Activated CD8-positive, alpha-beta T cell treated with anti-CD3 and anti-CD28 coated beads for 36 hours (primary cell): ENCODE results near the gene DAB2IP. TPM values are rescaled to one million over a fixed set of nuclear protein-coding genes. Genes with fewer than 3 reads are reported as not detected.

ENCODE experiments used
- ATAC-seq: fragments of 200-7000 bp; cut with Tn5 transposase; one replicate; pipeline ENCODE4 v1.10.0; 2021; ENCODE audit warnings: mild to moderate bottlenecking, moderate library complexity
- CTCF ChIA-PET: fragments of 350-600 bp; sonication (Branson Sonifier 250); formaldehyde crosslinking; loops from one replicate; lab custom pipeline; 2021; ENCODE audit warnings: antibody characterized with exemption; lab: Charles Lee
- POLR2A ChIA-PET: fragments of 350-600 bp; sonication (Branson Sonifier 250); formaldehyde crosslinking; loops from one replicate; lab custom pipeline; 2021; ENCODE audit warnings: antibody characterized with exemption; lab: Charles Lee
- DNase-seq: peaks from one replicate; pipeline ENCODE4 v3.0.0-alpha.2; 2020
- H3K27ac Mint-ChIP-seq: one replicate; pipeline ENCODE4 v1.8.0; 2021; ENCODE audit warnings: mild to moderate bottlenecking, mixed read lengths
- H3K27me3 Mint-ChIP-seq: one replicate; pipeline ENCODE4 v1.8.0; 2021; ENCODE audit warnings: mixed read lengths
- H3K36me3 Mint-ChIP-seq: one replicate; pipeline ENCODE4 v1.8.0; 2021; ENCODE audit warnings: low read depth, mixed read lengths
- H3K4me1 Mint-ChIP-seq: one replicate; pipeline ENCODE4 v1.8.0; 2021; ENCODE audit warnings: low read depth, mixed read lengths
- H3K4me3 Mint-ChIP-seq: one replicate; pipeline ENCODE4 v1.8.0; 2021; ENCODE audit warnings: mild to moderate bottlenecking, moderate library complexity, mixed read lengths
- H3K9me3 Mint-ChIP-seq: one replicate; pipeline ENCODE4 v1.8.0; 2021; ENCODE audit warnings: mixed read lengths
- CTCF ChIP-seq: fragments of 200-600 bp; IDR thresholded peaks from one replicate; pipeline ENCODE4 v1.8.0; 2022; ENCODE audit warnings: antibody characterized with exemption, mild to moderate bottlenecking
- intact Hi-C: fragments of 100-400 bp; cut with micrococcal nuclease; formaldehyde crosslinking; loops from one replicate; pipeline ENCODE4 v1.10.0; 2022
- total RNA-seq, 2 experiments: library from RNA; stranded (reverse); gene quantifications; one replicate each; pipeline ENCODE4 v1.2.3, GENCODE V29; 2021

The DAB2IP gene
- total RNA-seq, 2 experiments from 2014 or later, result 0.54 to 1.5 TPM

- DNase-seq, result no peak
- no peaks in the 10 kb centered on the region for H3K27me3 Mint-ChIP-seq
- H3K9me3 Mint-ChIP-seq, result no peaks in the 10 kb centered on the region
- no peak for TF ChIP-seq CTCF
- intact Hi-C loops, result no loop called here
- H3K36me3 Mint-ChIP-seq, result no peaks in the 10 kb centered on the region
- H3K4me3 Mint-ChIP-seq, result no peak overlapping the region
- ChIA-PET POLR2A (no interaction called here), CTCF (interaction anchor here (1.9 kb wide), 1 partner anchor 89 kb away, joined by 4 read pairs; no protein-coding TSS in a partner anchor)
- ATAC-seq, result no peak
- no peak overlapping the region for H3K27ac Mint-ChIP-seq
- peaks cover 8% of the 10 kb centered on the region for H3K4me1 Mint-ChIP-seq
Measured at GRCh38 chr9:121635300-121635876, 16.0 kb upstream of the DAB2IP start.

GRCh38 chr9:121636341-121636865 is 15.0 kb upstream of the DAB2IP start:
- H3K27ac Mint-ChIP-seq, result no peak overlapping the region
- DNase-seq, result no peak
- intact Hi-C loops, result no loop called here
- no peaks in the 10 kb centered on the region for H3K36me3 Mint-ChIP-seq
- POLR2A ChIA-PET, result no interaction called here
- no peaks in the 10 kb centered on the region for H3K9me3 Mint-ChIP-seq
- peaks cover 8% of the 10 kb centered on the region for H3K4me1 Mint-ChIP-seq
- no peaks in the 10 kb centered on the region for H3K27me3 Mint-ChIP-seq
- TF ChIP-seq CTCF, result no peak
- ATAC-seq, result no peak
- no peak overlapping the region for H3K4me3 Mint-ChIP-seq
- CTCF ChIA-PET, result interaction anchor here (1.9 kb wide), 1 partner anchor 90 kb away, joined by 4 read pairs; no protein-coding TSS in a partner anchor

- Mint-ChIP-seq H3K27ac (no peak overlapping the region), H3K4me1 (peaks cover 8% of the 10 kb centered on the region), H3K9me3 (no peaks in the 10 kb centered on the region), H3K27me3 (no peaks in the 10 kb centered on the region), H3K36me3 (no peaks in the 10 kb centered on the region), H3K4me3 (no peak overlapping the region)
- TF ChIP-seq CTCF, result no peak
- intact Hi-C loops, result no loop called here
- ChIA-PET POLR2A (no interaction called here), CTCF (interaction anchor here (1.9 kb wide), 1 partner anchor 91 kb away, joined by 4 read pairs; no protein-coding TSS in a partner anchor)
- ATAC-seq (no peak), DNase-seq (no peak)
Measured at GRCh38 chr9:121636978-121637712, 14.3 kb upstream of the DAB2IP start.

- Mint-ChIP-seq H3K36me3 (no peaks in the 10 kb centered on the region), H3K4me3 (no peak overlapping the region), H3K4me1 (peaks cover 8% of the 10 kb centered on the region), H3K27ac (no peak overlapping the region), H3K27me3 (no peaks in the 10 kb centered on the region), H3K9me3 (no peaks in the 10 kb centered on the region)
- no peak for DNase-seq
- no peak for ATAC-seq
- no peak for TF ChIP-seq CTCF
- ChIA-PET CTCF (no interaction called here), POLR2A (no interaction called here)
- intact Hi-C loops, result no loop called here
Measured at GRCh38 chr9:121637713-121638220, 13.7 kb upstream of the DAB2IP start.

GRCh38 chr9:121638399-121638798 is 13.0 kb upstream of the DAB2IP start:
- DNase-seq, result no peak
- no peak overlapping the region for H3K27ac Mint-ChIP-seq
- no peak for TF ChIP-seq CTCF
- no peaks in the 10 kb centered on the region for H3K9me3 Mint-ChIP-seq
- CTCF ChIA-PET, result no interaction called here
- H3K4me1 Mint-ChIP-seq, result peaks cover 8% of the 10 kb centered on the region
- no peaks in the 10 kb centered on the region for H3K36me3 Mint-ChIP-seq
- H3K4me3 Mint-ChIP-seq, result no peak overlapping the region
- intact Hi-C loops, result no loop called here
- ATAC-seq, result no peak
- POLR2A ChIA-PET, result no interaction called here
- no peaks in the 10 kb centered on the region for H3K27me3 Mint-ChIP-seq
